SH-SY5Y (cell line): ENCODE data around the gene CBX6.

Source experiments
- GATA2 ChIP-seq: IDR thresholded peaks from 2 replicates; pipeline ENCODE4 v1.6.1; 2011; ENCODE audit warnings: mild to moderate bottlenecking, low read depth, low read length
- GATA3 ChIP-seq: IDR thresholded peaks from 2 replicates; pipeline ENCODE4 v1.6.1; 2011; ENCODE audit warnings: low read depth, mild to moderate bottlenecking, low read length, moderate library complexity

DNA sequence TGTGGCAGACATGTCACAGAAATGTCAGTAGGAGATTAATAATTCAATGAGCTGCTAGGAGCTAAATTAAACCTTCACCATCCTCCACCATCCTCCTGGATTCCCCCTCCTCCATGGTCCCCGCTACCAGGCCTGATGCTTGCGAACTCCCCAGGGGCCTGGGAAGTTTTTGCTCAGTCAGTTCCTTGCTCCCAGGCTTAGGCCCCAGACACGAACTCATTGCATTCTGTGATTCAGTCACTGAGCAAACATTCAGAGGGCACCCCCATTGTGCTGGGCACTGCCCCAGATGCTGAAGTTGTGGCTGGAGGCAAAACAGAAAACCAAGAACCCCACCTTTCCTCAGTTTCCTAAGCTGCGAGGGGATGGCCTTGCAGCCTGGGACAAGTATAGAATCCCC, 42.5 kb downstream of the CBX6 start:
- TF ChIP-seq GATA2 (no peak), GATA3 (no peak)
